Measurements from ENCODE around the gene GAL3ST2.

DNA sequence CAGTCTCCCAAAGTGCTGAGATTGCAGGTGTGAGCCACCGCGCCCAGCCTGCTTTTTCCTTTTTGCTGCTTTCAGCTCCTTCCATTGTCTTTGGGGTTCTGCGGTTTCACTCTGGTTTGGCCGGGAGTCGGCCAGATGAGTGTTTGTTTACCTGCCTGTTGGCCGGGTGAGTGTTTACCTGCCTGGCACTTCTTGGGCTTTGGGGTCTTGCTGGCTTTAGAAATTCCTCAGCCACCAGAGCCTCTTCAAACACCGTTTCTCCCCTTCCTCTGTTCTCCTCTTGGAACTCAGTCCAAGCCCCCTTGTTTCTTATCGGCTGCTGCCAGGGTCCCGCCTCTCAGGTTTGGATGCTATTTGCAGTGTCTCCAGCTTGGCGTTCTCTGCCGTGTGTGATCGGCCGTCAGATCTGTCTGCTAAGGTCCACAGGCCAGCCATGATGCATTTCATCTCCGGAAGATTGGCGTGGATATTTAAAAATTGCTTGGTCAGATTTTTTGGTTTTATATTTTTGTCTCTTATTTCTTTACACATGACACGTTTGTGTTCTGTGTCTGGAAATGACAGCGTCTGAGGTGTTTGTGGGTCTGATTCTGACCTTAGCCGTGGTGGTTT is 14.2 kb upstream of the GAL3ST2 start:
- TF ChIP-seq, protein P1, sequence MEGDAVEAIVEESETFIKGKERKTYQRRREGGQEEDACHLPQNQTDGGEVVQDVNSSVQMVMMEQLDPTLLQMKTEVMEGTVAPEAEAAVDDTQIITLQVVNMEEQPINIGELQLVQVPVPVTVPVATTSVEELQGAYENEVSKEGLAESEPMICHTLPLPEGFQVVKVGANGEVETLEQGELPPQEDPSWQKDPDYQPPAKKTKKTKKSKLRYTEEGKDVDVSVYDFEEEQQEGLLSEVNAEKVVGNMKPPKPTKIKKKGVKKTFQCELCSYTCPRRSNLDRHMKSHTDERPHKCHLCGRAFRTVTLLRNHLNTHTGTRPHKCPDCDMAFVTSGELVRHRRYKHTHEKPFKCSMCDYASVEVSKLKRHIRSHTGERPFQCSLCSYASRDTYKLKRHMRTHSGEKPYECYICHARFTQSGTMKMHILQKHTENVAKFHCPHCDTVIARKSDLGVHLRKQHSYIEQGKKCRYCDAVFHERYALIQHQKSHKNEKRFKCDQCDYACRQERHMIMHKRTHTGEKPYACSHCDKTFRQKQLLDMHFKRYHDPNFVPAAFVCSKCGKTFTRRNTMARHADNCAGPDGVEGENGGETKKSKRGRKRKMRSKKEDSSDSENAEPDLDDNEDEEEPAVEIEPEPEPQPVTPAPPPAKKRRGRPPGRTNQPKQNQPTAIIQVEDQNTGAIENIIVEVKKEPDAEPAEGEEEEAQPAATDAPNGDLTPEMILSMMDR (conservative IDR thresholded peaks at IDR 0.05): no peak
- TF ChIP-seq ZFX (IDR thresholded peaks at IDR 0.05): no peak

All from C4-2B (cell line).